HG02943 (cell line): ENCODE data around the gene ADCY3.
A peak's percentile ranks its signal among the peaks of the same experiment; 100 is the strongest.

Experiments
- ATAC-seq: cut with Tn5 transposase; IDR thresholded peaks from one replicate; pipeline ENCODE4 v1.9.1; 2021; ENCODE audit warnings: mild to moderate bottlenecking, low read depth, moderate library complexity; ENCODE audit not compliant: unreplicated experiment

Gene ADCY3

DNA sequence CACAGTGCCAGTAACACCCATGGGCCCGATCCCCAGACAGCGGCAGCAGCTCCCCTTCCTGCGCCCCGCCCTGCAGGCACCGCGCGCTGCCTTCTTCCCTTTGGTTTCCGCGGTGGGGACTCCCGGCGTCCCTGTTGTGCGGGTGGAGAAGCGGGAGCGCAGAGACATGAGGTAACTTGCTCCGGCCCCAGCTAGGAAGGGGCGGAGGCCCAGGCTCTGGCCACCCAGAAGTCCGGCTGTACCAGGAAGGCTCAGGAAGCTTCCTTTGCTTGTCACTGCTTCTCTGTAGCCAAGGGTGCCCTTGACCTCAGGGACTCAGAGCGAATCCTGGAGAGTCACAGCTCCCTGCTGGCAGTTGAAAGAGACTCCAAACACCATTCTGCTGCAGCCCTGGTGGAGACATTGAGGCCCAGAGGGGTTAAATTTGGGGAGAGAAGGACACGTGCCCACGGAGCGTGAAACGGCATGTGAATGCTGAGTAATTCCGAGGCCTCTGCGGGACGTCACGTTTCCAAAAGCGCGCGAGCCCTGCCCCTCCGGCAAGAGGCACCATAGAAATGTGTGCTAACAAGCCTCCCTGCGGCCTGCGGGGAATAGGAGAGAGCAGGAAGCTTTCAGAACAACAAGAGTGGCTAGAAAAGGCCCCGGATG lies 6.7 kb upstream of the ADCY3 start:
- ATAC-seq, result no peak

DNA sequence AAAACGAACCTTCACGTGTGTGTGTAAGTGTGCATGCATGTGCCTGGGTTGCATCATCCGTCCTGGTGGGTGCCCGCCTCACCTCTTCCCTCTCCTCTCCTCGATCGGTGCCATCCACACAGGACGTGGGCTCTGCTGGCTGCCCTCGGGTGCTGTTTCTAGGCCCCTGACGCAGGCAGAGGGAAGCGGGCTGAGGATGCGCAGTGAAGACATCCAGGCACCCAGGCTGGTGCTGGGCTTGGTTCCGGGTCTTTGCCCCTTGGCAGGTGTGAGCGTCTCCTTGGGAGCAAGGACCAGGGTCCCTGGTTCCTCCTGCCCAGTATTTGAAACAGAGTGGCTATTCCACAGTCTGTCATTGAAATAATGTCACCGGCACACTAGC lies 6.2 kb upstream of the ADCY3 start:
- ATAC-seq, result no peak

DNA sequence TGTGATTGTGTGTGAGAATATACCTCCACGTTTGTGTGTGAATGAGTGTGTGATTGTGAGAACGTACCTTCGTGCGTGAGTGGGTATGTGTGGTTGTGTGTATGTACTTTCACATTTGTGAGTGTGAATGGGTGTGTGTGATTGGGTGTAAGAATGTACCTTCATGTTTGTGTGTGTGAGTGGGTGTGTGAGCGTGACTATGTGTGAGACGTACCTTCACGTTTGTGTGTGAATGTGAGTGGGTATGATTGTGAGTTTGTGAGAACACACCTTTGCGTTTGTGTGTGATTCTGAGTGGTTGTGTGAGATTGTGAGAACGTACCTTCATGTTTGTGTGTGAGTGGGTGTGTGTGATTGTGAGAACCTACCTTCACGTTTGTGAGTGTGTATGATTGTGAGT lies 5.8 kb upstream of the ADCY3 start:
- ATAC-seq, result no peak

- no peak for ATAC-seq
Measured at GRCh38 chr2:24924732-24925131, 4.7 kb upstream of the ADCY3 start.

DNA sequence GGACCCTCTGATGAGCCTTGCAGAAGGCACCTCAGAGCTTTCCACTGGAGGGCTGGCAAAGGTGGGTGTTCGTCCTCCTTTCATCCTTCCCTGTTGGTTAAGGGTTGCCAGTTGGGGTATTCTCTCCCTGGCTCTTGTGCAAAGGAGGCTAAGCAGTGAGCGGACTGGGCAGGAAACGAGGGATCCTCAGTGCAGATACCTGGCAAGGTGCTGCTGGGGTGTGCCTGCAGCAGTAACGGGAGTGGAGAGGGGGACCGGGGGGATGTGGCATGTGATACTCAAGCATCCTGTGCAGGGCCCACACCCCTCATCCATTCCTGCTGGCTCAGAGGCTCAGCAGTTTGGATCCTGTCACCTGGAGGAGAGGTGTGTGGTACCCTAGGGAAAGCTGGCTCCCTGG lies 4.2 kb upstream of the ADCY3 start:
- no peak for ATAC-seq

GRCh38 chr2:24923106-24923505 lies 3.1 kb upstream of the ADCY3 start:
- no peak for ATAC-seq

GRCh38 chr2:24922556-24922955 lies 2.5 kb upstream of the ADCY3 start:
- no peak for ATAC-seq

DNA sequence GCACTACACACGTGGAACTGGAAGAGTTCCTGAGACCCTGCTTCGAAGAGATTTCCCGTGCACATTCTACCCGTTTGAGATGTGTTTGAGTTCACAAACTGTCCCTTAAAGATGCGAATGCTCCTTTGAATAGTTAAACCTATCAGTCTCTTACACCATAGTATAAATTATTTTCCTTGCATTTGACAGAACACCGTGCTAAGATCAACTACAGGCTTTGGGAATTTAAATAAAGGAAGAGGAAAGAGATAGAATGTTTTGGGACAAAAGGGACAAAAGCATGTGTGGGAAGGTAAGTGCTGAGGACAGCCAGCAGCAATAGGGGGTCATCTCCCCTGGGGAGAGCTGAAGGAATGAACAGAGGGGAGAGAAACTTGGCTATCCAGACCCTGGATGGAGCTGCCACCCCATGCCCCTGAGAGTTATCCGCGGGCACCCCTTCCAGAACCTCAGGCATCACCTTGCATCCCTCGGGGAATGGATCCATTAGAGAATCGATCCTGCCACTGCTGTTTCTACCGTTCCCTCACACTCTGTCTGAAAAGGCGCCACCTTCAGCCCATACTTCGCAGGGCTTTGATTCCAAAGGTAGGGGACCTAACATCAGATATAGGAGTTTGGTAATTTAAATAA lies 888 bp upstream of the ADCY3 start:
- no peak for ATAC-seq

DNA sequence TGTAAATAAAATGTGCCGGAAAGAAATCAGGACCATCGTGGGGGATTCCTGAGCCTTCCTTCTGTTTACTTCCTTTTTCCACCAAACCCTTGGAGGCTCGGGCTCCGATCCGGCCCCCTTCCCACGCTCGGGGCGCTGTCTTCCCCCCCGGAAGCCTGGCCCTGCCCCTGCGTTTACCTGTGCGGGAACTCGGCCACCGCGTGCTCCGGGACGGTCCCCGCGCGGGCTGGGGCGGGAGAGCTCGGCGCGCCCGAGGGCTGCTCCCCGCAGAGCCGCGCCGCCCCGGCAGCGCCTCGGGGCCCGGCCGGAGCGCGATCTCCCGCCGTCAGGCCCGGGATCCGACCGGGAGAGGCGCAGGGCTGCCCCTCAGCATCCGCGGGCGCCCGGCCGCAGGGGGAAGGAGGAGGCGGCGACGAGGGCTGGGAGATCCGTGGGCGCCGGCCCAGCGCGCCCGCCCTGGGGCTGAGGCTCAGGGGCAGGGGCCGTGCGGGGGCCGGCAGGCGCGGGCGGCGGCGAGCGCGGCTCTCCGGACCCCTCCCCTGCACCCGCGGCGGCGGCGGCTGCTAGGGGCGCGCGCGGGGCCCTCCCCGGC lies 435 bp downstream of the ADCY3 start:
- ATAC-seq, result peak; percentile 17

- no peak for ATAC-seq
Measured at GRCh38 chr2:24919037-24919505, 966 bp downstream of the ADCY3 start.

DNA sequence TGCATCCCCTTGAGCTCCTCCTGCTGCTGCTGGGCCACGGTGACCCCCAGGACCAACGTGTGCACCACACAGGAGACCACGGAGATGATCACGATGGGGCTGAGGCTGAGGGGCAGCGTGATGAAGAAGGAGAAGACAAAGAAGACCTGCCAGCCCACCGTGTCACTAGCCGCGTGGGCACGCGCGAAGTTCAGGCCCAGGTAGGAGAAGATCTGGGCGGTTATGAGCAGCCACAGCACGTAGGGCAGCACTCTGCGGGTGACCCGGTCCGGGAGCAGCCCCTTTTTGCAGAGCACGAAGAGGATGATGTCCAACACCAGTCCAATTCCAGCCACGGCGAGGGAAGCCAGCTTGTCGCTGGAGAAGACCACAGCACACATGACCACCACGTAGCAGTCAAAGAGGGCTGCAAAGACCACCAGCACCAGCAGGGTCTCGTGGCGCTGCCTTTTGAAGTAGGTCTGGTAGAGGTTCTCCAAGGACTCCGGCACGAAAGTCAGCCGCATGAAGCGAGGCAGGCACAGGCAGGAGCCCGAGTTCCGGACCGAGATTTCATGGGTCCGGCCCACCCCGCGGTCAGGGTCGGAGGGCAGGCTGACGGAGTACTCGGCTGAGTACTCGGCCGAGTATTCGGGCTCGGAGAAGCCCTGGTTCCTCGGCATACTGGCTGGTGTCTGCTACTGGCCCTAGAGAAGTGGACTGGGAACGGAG lies 1.6 kb downstream of the ADCY3 start:
- no peak for ATAC-seq

DNA sequence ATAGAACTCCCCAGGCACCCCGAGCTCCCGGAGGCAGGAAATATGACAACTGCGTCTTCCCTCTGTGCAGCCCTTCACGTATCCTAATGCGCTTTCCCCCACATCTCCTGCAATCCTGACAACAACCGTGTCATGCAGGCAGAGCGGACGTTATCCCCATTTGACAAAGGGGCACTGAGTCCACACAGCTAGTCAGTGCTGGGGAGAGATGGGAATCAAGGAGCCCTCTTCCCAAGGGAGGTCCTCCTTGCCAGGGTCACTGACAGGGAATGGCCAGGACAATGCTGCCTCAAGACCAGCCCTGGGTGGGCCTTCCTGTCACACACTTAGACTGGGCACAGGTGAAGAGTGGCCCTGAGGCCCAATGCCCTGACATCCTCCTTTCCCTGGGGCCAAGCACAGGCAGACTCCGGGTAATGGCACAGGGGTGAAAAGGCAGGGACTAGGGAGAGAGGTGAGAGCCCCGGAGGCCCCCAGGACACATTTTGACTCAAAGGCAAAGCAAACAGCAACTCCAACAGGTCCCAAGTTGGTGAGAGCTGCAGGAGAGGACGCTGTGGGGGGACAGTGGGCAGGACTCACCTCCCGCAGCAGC lies 2.2 kb downstream of the ADCY3 start:
- ATAC-seq, result no peak

DNA sequence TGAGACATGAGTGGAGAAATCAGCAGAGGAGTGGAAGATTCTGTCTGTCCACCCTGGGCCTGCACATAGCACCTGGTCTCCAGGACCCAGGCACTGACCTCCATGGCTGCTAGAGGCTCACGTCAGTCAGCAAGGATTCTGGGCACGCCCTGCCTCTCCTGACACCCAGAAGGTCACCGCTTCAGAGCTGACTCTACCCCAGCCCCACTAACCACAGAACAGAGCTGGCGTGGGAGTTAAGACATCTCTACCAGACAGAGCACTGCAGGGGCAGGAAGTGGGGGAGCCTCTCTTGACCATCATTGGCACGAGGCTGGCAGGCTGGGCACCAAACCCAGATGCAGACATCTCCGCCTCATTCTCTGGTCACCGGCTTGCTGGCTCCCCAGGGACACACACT lies 3.0 kb downstream of the ADCY3 start:
- ATAC-seq, result no peak

DNA sequence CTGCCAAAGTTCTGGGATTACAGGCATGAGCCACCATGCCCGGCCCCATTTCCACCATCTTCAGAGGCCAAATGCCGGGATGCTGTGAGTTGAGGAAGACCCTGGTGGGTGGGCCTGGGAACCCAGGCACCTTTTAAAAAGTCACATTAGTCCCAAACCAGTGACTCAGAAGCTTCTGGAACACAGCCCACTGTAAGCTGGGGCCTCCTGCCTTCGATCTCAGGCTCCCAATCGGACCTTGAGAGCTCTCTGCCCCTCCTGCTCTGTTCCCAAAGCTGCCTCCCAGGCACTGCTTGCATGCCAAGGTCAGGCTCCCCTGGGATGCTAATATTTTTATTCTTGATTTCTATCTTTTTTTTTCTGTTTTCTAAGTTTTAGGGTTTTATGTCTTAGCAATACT lies 4.2 kb downstream of the ADCY3 start:
- ATAC-seq, result no peak

DNA sequence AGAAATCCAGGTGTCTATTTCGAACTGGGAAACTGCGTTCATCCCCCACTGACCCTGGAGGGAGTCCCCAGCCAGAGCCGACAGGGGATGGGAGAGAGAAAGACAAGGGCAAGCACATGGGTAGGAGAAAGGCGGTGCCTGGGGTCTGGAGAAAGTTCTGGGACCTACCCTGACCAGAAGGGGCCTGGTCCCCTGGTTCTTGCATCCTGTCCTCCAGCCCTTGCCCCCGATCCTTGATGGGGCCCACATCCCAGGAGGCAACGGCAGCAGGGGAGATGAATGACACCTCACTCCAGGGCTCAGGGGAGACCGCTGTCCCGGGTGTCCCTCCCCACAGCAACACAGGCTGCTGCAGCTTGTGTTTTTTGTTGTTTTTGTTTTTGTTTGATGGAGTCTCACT lies 4.9 kb downstream of the ADCY3 start:
- ATAC-seq, result no peak

GRCh38 chr2:24914713-24915112 lies 5.3 kb downstream of the ADCY3 start:
- ATAC-seq, result no peak

- ATAC-seq, result no peak
Measured at GRCh38 chr2:24913911-24914310, 6.1 kb downstream of the ADCY3 start.

- no peak for ATAC-seq
Measured at GRCh38 chr2:24912986-24913385, 7.1 kb downstream of the ADCY3 start.

DNA sequence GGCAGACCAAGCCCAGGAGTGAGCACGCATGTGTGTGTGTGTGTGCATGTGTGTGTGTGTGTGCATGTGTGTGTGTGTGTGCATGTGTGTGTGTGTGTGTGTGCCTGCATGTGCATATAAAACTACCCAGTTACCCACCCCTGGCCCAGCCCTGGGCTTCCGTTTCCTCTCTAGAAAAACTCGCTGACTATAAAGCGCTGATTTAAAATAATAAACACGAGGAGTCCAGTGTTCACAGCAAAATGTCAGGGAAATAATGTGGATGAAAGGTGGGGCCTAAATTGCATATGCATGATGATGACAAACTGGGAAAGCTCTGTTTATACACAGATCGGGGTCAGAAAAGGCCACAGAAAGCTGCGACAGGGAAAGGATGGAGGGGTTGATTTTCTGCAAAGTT lies 7.5 kb downstream of the ADCY3 start:
- no peak for ATAC-seq

- no peak for ATAC-seq
Measured at GRCh38 chr2:24910245-24910644, 9.8 kb downstream of the ADCY3 start.

GRCh38 chr2:24909555-24910177 lies 10.4 kb downstream of the ADCY3 start:
- no peak for ATAC-seq
